ENCODE results near the gene PRKN. TPM values are rescaled to one million over a fixed set of nuclear protein-coding genes. Genes with fewer than 3 reads are reported as not detected.

The PRKN gene
- total and polyA plus RNA-seq, 8 donors, result 0.82 to 7.2 (median 2.9) TPM

DNA sequence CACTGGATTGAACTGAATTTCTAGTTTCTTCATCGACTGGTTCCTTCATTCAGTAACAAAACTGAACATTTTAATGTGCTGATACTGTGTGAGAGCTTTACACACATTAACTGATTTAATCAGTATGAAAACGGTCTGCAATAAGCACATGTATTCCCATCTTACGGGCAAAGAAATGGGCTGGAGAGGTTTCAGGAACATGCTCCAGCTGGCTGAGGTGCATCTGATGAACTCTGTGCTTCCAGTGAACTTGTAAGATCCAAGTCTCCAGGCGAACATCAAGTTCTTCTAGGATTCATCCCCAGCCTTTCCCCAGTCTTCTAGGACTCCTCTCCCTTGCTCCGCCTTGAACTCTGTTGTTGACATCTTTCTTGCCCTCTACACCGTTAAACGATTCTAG is 1233.0 kb downstream of the PRKN start:
- 64 to 79% methylated on average over 7 of the region's 7 CpGs for WGBS, 2 donors
- Histone ChIP-seq H3K4me3 (no peak overlapping the region), H3K27me3 (no peaks in the 10 kb centered on the region), H3K27ac (no peak overlapping the region), H3K36me3 (no peaks in the 10 kb centered on the region), H3K4me1 (no peaks in the 10 kb centered on the region), H3K9me3 (no peaks in the 10 kb centered on the region)
- DNase-seq, result no peak
- no peak for FAIRE-seq
- no peak for TF ChIP-seq CTCF (IDR thresholded peaks at IDR 0.05)
- intact Hi-C loops (cut with DNase I), result loop anchor here in 1 of 3 donors (10.0 kb wide), 1 partner anchor 100 kb away; no protein-coding TSS in a partner anchor
- ATAC-seq, result no peak

GRCh38 chr6:161493576-161494118 is 1233.9 kb downstream of the PRKN start:
- no peak overlapping the region for H3K4me3 ChIP-seq
- no peaks in the 10 kb centered on the region for H3K4me1 ChIP-seq
- no peak for DNase-seq
- H3K9me3 ChIP-seq, result no peaks in the 10 kb centered on the region
- H3K27me3 ChIP-seq, result no peaks in the 10 kb centered on the region
- TF ChIP-seq CTCF (IDR thresholded peaks at IDR 0.05), result no peak
- intact Hi-C loops (cut with DNase I), result loop anchor here in 1 of 3 donors (10.0 kb wide), 1 partner anchor 99 kb away; no protein-coding TSS in a partner anchor
- H3K27ac ChIP-seq, result no peak overlapping the region
- ATAC-seq, result no peak
- no peaks in the 10 kb centered on the region for H3K36me3 ChIP-seq
- no peak for FAIRE-seq
- 83% methylated on average over 13 of the region's 13 CpGs for WGBS, 2 donors

DNA sequence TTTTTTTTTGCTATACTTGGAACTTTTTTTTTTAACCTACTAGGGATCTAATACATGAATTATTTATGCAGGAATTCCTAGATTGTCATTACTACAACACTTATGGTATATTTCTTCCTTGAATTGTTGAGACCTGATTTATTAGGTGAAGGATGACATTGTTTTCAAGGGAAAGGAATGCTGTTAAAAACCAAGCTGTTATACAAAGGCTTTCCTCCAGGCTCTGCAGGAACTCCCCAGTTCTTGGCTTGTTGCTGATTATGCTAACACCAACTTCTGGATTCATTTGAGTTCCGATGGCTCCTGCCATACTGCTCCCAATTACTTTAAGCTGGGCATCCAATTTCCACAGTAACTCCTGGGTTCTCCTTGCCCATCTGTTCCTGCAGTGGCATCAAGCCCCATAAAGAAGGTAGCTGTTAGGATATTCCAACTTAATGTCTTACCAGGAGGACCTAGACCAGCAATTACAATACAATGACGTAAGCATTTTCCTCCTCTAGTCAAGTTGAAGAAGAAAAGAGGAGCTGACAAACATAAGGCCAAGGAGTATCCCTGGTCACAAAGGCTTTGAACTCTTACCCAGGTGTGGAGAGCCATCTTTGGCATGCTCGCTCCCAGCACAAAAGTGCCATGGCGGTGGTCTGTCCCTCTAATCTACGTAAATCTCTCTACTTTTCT is 1237.8 kb downstream of the PRKN start:
- no peaks in the 10 kb centered on the region for H3K4me1 ChIP-seq
- intact Hi-C loops (cut with DNase I), result loop anchor here in 1 of 3 donors (10.0 kb wide), 1 partner anchor 95 kb away; no protein-coding TSS in a partner anchor
- no peaks in the 10 kb centered on the region for H3K36me3 ChIP-seq
- no peaks in the 10 kb centered on the region for H3K27me3 ChIP-seq
- FAIRE-seq (no peak), DNase-seq (no peak), ATAC-seq (no peak)
- 94 to 96% methylated on average over 5 of the region's 5 CpGs for WGBS, 2 donors
- no peak for TF ChIP-seq CTCF (IDR thresholded peaks at IDR 0.05)
- no peak overlapping the region for H3K27ac ChIP-seq
- no peaks in the 10 kb centered on the region for H3K9me3 ChIP-seq
- no peak overlapping the region for H3K4me3 ChIP-seq

GRCh38 chr6:161487694-161488093 is 1239.9 kb downstream of the PRKN start:
- Histone ChIP-seq H3K4me1 (peaks cover 0 to 4% (median 0%) of the 10 kb centered on the region in 3 donors), H3K9me3 (no peaks in the 10 kb centered on the region), H3K27ac (no peak overlapping the region), H3K36me3 (no peaks in the 10 kb centered on the region), H3K4me3 (no peak overlapping the region), H3K27me3 (no peaks in the 10 kb centered on the region)
- no peak for ATAC-seq
- no peak for DNase-seq
- WGBS, 2 donors, result 93 to 94% methylated on average over 5 of the region's 5 CpGs
- TF ChIP-seq CTCF (IDR thresholded peaks at IDR 0.05), result no peak
- intact Hi-C loops (cut with DNase I), result no loop called here
- FAIRE-seq, result no peak

- Histone ChIP-seq H3K27ac (no peak overlapping the region), H3K36me3 (no peaks in the 10 kb centered on the region), H3K27me3 (no peaks in the 10 kb centered on the region), H3K4me3 (no peak overlapping the region), H3K4me1 (peaks cover 0 to 4% (median 0%) of the 10 kb centered on the region in 3 donors), H3K9me3 (no peaks in the 10 kb centered on the region)
- FAIRE-seq (no peak), DNase-seq (no peak), ATAC-seq (no peak)
- TF ChIP-seq CTCF (IDR thresholded peaks at IDR 0.05), result no peak
- intact Hi-C loops (cut with DNase I), result no loop called here
- 95 to 100% methylated on average over 1 of the region's 1 CpG for WGBS, 2 donors
Observed at GRCh38 chr6:161487217-161487531, 1240.4 kb downstream of the PRKN start.

All from pancreas (tissue), 10 donors.